DMS53 (cell line): ENCODE results near the gene SCGB3A2.

Experiments
- DNase-seq: peaks from one replicate; lab custom pipeline; 2025; lab: John Stamatoyannopoulos, UW

The SCGB3A2 gene

DNA sequence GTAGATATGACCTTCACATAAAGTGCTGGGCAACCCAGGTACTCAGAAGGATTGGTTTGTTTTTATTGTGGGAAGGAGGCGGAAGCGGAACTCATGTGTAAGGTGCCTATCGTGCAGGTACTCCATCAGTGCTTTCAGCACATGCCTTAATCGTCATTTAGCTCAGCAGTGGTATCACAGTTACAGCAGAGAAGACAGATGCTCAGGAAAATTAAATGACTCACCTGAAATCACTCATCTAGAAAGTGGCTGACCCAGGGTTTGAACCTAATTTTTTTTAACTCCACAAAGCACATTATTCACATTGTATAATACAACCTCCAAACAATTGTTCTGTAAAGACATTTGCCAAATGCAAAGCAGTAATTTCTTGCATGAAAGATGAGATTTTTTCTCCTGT is 25.6 kb downstream of the SCGB3A2 start:
- no peak for DNase-seq

GRCh38 chr5:147906326-147907095 is 28.0 kb downstream of the SCGB3A2 start, which contains the start of gene C5orf46:
C5orf46 (minus strand) TSS chr5:147906538; CDS start chr5:147906501, 37 bp downstream.
- DNase-seq = no peak

DNA sequence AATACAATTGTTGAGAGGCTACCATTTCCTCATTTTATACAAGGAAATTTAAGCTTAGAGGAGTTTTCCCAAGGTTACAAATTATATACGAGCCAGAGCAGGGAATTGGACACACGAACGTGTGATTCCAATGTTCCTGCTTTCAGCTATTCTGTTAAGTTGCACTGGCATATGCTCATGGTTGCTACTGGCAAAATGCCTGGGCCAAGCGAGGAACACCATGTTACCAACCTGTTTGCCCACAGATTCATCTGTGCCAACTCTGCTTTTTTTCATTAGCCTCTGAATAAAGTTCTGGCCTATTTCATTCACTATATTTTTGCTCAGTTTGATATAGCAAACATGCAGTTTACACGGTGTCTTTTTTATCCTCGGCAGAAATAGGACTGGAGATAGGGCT is 32.9 kb downstream of the SCGB3A2 start:
- no peak for DNase-seq

GRCh38 chr5:147912011-147912410 is 33.5 kb downstream of the SCGB3A2 start:
- no peak for DNase-seq

- no peak for DNase-seq
Observed at GRCh38 chr5:147913786-147914185, 35.3 kb downstream of the SCGB3A2 start.

- DNase-seq = no peak
Observed at GRCh38 chr5:147918101-147918685, 39.7 kb downstream of the SCGB3A2 start.

DNA sequence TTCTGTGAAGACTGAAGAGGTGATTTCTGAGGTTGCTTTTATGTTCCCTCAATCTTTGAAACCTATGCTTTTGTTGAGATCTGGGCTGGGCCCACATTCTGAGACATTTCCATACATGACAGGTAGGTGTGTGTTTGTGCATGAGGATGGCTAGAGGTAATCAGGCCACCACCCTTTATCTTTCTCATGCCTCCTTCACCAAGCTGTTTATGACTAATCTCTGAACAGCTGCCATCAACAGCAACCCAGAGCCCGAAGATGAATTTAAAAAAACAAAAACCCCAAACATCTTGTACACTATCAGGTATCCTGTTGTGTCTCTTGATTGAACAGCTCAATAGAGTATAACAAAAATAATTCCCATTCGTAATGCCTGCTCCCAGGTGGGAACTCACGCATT is 40.4 kb downstream of the SCGB3A2 start:
- no peak for DNase-seq

GRCh38 chr5:147920420-147921030 is 42.0 kb downstream of the SCGB3A2 start:
- no peak for DNase-seq

- no peak for DNase-seq
Observed at GRCh38 chr5:147921136-147921535, 42.6 kb downstream of the SCGB3A2 start.

- no peak for DNase-seq
Observed at GRCh38 chr5:147925020-147925419, 46.5 kb downstream of the SCGB3A2 start.

DNA sequence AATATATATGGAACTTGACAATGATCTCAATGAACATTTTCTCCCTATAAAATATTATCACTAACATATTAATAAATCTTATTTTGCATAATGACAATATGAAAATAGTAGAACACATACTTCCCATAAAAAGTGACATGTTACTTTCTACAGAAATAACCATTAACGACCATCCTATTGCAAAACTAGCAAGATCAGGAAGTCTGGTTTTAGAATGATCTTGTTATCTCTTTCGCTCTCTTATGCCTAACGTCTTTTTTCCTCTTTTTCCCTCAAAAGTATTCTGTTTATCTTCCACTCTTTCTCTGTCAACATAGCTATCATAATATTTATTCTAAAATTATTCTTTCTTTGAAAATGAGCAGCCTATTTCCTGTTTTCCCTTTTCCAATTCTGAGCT is 49.4 kb downstream of the SCGB3A2 start:
- no peak for DNase-seq

GRCh38 chr5:147930769-147931168 is 52.3 kb downstream of the SCGB3A2 start:
- DNase-seq = no peak
